Posterior vena cava (tissue), 2 donors: ENCODE results near the gene KIF18B. TPM values are rescaled to one million over a fixed set of nuclear protein-coding genes. Genes with fewer than 3 reads are reported as not detected.

Experiments used
- DNase-seq: peaks from one replicate; pipeline ENCODE4 v3.0.0-alpha.2; 2020; ENCODE audit warnings: low spot score
- intact Hi-C, 2 donors: fragments of 100-400 bp; cut with DNase I; formaldehyde crosslinking; loops; one replicate each; pipeline versions ENCODE4 v1.14.1 to v1.14.2; 2022 to 2023
- total RNA-seq, 2 donors: library from RNA; stranded (reverse); fragmentation: NEBNext Ultra II Directional; extraction: Animal tissue kit (Norgen Biotek cat#: 25700); gene quantifications; one replicate each; pipeline ENCODE4 v1.2.1, GENCODE V29; 2021
- donor health status: DM: yes; HTN: yes; CAD: no.
- donor health status: DM: yes; HTN: yes; CAD: no.

The KIF18B gene
- total RNA-seq, 2 donors from 2014 or later: 0.10 to 0.65 TPM

GRCh38 chr17:44924107-44924544 lies 23.4 kb downstream of the KIF18B start:
- intact Hi-C loops: loop anchor here in 1 of 2 donors (5.0 kb wide), 1 partner anchor 273 kb away; no protein-coding TSS in a partner anchor
- DNase-seq: no peak

- intact Hi-C loops: loop anchor here in 1 of 2 donors (5.0 kb wide), 1 partner anchor 274 kb away; no protein-coding TSS in a partner anchor
- peak; percentile 64 for DNase-seq
These were observed 24.7 kb downstream of the KIF18B start for GRCh38 chr17:44922746-44923470.

- intact Hi-C loops: loop anchor here in 1 of 2 donors (5.0 kb wide), 1 partner anchor 275 kb away; no protein-coding TSS in a partner anchor
These were observed 25.4 kb downstream of the KIF18B start for GRCh38 chr17:44922136-44922535.

GRCh38 chr17:44921122-44921882 lies 26.3 kb downstream of the KIF18B start:
- peak; percentile 62 for DNase-seq
- intact Hi-C loops: loop anchor here in 1 of 2 donors (2.0 to 5.0 kb wide), 2 partner anchors 101 to 276 kb away; no protein-coding TSS in a partner anchor

More at GRCh38 chr17:44922136-44922535, 25.4 kb downstream of the KIF18B start:
- DNase-seq: peak; percentile 50

DNA sequence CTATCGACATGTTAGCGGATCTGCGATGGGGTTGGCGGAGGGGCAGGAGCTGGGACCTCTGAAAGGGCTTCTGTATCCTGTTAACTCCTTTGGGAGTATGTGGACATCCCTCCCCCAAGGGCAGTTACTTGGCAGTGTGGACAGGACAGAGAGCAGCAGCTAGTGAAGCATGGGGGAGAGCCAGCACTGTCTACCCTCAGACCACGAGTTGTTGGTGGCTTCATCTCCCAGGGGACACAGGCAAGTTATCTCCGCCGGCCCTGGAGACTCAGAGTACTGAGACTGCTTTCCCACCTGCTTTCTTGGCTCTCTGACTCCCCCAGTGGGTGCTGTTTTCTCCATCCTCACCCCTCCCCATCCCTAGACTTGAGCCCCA lies 27.0 kb downstream of the KIF18B start:
- peak; percentile 53 for DNase-seq
- intact Hi-C loops: loop anchor here in 1 of 2 donors (2.0 to 5.0 kb wide), 2 partner anchors 102 to 277 kb away; no protein-coding TSS in a partner anchor

GRCh38 chr17:44919885-44920564 lies 27.5 kb downstream of the KIF18B start:
- intact Hi-C loops: loop anchor here (2.0 to 10.0 kb wide), 5 partner anchors 102 to 277 kb away; partner anchors contain the start of genes ACBD4 (in 1 of the 2) and PLCD3 (in 1 of the 2)
- peak; percentile 92 for DNase-seq

- DNase-seq: peak; percentile 56
- intact Hi-C loops: loop anchor here (5.0 to 10.0 kb wide), 3 partner anchors 103 to 215 kb away; partner anchors contain the start of genes ACBD4 (in 1 of the 2) and PLCD3 (in 1 of the 2)
These were observed 28.2 kb downstream of the KIF18B start for GRCh38 chr17:44919411-44919810.

DNA sequence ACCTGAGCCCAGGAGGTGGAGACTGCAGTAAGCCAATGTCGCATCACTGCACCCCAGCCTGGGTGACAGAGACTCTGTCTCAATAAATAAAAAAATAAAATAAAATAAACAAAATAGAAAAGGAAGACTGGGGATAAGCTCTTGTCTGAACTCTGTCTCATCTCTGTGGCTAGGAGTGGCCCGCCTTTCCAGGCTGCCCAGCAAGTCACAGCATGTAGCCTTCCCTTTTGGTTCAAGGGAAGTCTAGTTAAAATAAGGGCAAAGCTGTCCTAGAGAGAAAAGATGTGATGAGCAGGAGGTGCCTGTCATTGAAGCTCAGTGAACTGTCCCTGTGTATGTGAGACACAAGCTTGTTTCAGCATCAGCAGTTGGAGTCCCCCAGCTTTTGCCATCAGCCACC lies 29.6 kb downstream of the KIF18B start:
- intact Hi-C loops: loop anchor here (5.0 to 10.0 kb wide), 3 partner anchors 104 to 217 kb away; partner anchors contain the start of genes ACBD4 (in 1 of the 2) and PLCD3 (in 1 of the 2)
- DNase-seq: peak; percentile 40

DNA sequence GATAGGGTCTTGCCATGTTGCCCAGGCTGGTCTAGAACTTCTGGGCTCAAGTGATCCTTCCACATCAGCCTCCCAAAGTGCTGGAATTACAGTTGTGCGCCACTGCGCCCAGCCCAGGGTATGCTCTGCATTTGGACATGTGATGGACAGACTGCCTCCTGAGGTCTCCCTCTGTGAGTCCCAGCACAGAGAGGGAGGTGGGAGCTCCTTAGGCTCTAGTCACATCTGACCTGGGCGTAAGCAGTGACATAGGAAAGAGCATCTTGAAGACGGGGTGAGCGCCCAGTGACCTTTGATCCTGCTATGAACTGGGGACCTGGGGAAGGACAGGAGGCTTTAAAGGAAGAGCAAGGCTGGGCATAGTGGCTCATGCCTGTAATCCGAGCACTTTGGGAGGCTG lies 30.1 kb downstream of the KIF18B start:
- intact Hi-C loops: loop anchor here (5.0 to 10.0 kb wide), 3 partner anchors 105 to 217 kb away; partner anchors contain the start of genes ACBD4 (in 1 of the 2) and PLCD3 (in 1 of the 2)
- DNase-seq: peak; percentile 73

GRCh38 chr17:44916781-44917241 lies 30.8 kb downstream of the KIF18B start:
- intact Hi-C loops: loop anchor here (5.0 to 10.0 kb wide), 3 partner anchors 105 to 218 kb away; partner anchors contain the start of genes ACBD4 (in 1 of the 2) and PLCD3 (in 1 of the 2)

GRCh38 chr17:44915862-44916780 lies 31.5 kb downstream of the KIF18B start:
- DNase-seq: peak; percentile 61
- intact Hi-C loops: loop anchor here (5.0 to 10.0 kb wide), 3 partner anchors 106 to 219 kb away; partner anchors contain the start of genes ACBD4 (in 1 of the 2) and PLCD3 (in 1 of the 2)

More at GRCh38 chr17:44916781-44917241, 30.8 kb downstream of the KIF18B start:
- DNase-seq: peak; percentile 81

DNA sequence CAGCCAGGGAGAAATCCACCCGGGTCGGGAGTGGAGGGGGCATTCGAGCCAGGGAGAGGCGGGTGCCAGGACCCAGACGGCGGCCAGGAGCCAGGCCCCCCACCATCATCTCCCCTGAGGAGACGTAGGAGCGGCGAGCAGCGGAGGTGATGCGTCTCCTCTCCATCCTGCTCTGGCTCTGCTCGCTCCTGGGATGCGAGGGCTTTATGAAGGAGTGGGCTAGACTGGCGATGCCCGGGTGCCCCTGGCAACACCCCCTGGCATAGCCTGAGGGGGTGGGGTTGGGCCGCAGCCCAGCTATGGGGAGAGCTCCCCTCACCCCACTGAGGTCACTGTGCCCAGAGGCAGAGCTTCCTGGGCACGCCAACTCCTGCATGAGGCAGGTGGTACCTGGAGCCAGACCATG lies 32.2 kb downstream of the KIF18B start, which contains the start of gene GFAP:
Gene GFAP (minus strand): TSS at position 180 of the 406 bp plus-strand sequence. CDS start 14 bp downstream, at position 166.
- peak; percentile 70 for DNase-seq
- intact Hi-C loops: loop anchor here (5.0 to 10.0 kb wide), 3 partner anchors 107 to 219 kb away; partner anchors contain the start of genes ACBD4 (in 1 of the 2) and PLCD3 (in 1 of the 2)

DNA sequence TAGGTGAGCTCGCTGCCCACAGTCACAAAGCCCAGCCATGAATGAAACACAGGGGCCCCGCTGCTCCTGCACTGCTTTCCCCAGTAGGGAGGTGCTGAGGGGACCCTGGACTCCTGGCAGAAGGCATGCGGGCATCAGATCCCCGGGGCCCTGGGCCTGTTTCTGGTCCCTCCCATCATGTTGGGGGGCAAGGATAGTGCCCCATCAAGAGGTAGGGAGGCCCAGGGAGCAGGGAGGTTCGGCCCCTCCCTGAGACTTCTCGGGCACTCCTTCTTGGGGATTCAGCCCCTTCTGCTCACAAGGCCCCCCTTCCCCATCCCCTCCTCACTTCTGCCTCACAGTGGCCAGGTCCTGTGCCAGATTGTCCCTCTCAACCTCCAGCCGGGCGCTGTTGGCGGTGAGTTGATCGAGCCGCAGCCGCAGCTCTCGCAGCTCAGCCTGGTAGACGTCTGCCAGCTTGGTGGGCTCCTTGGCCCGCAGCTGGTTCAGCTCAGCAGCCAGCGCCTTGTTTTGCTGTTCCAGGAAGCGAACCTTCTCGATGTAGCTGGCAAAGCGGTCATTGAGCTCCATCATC lies 32.8 kb downstream of the KIF18B start:
- DNase-seq: peak; percentile 64
- intact Hi-C loops: loop anchor here (5.0 to 10.0 kb wide), 3 partner anchors 108 to 220 kb away; partner anchors contain the start of genes ACBD4 (in 1 of the 2) and PLCD3 (in 1 of the 2)

DNA sequence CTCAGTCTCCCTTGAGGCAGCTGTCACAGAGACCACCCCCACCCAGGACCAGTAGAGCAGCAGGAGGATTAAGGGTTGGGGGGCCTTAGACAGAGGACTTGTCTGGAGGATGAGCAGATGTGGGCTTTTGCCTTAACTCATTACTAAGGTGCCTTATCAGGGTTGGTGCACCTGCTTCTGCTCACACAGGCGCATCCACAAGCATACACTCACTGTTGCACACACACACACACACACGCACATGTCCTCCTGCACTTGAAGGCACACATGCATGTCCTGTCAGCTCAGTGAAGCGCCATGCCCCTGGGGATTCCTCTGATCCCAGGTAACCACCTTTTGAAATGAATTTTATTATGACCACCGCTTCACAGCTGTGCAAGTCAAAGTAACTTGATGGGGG lies 33.4 kb downstream of the KIF18B start:
- DNase-seq: peak; percentile 25
- intact Hi-C loops: loop anchor here (10.0 kb wide), 2 partner anchors 191 to 221 kb away; partner anchors contain the start of genes ACBD4 (in 1 of the 2) and PLCD3 (in 1 of the 2)

- peak; percentile 64 for DNase-seq
- intact Hi-C loops: loop anchor here (10.0 kb wide), 2 partner anchors 191 to 221 kb away; partner anchors contain the start of genes ACBD4 (in 1 of the 2) and PLCD3 (in 1 of the 2)
These were observed 33.9 kb downstream of the KIF18B start for GRCh38 chr17:44913676-44914075.
